Measurements from ENCODE around the gene GPHA2. TPM values are rescaled to one million over a fixed set of nuclear protein-coding genes. Genes with fewer than 3 reads are reported as not detected.

Gene GPHA2
- total RNA-seq, 1 donor from 2014 or later: not detected

GRCh38 chr11:64930340-64930739 is 5.4 kb downstream of the GPHA2 start:
- no peak for DNase-seq (ENCODE audit: low read depth)

GRCh38 chr11:64929625-64930024 is 6.1 kb downstream of the GPHA2 start:
- DNase-seq (ENCODE audit: low read depth): no peak

- DNase-seq (ENCODE audit: low read depth): no peak
These were observed 6.7 kb downstream of the GPHA2 start for GRCh38 chr11:64928957-64929356.

- no peak for DNase-seq (ENCODE audit: low read depth)
These were observed 9.0 kb downstream of the GPHA2 start for GRCh38 chr11:64926689-64927088.

GRCh38 chr11:64925536-64926436 is 9.9 kb downstream of the GPHA2 start:
- no peak for DNase-seq (ENCODE audit: low read depth)

- DNase-seq (ENCODE audit: low read depth): no peak
These were observed 10.8 kb downstream of the GPHA2 start for GRCh38 chr11:64924910-64925284.

GRCh38 chr11:64923944-64924909 is 11.5 kb downstream of the GPHA2 start, which contains the start of gene PPP2R5B:
PPP2R5B (plus strand) TSS chr11:64924689; CDS start chr11:64925735, 1,046 bp downstream.
- peak; percentile 93 for DNase-seq (ENCODE audit: low read depth)

GRCh38 chr11:64923151-64923661 is 12.5 kb downstream of the GPHA2 start:
- no peak for DNase-seq (ENCODE audit: low read depth)

GRCh38 chr11:64921384-64921783 is 14.3 kb downstream of the GPHA2 start:
- DNase-seq (ENCODE audit: low read depth): no peak

GRCh38 chr11:64920124-64920523 is 15.6 kb downstream of the GPHA2 start:
- DNase-seq (ENCODE audit: low read depth): no peak

- no peak for DNase-seq (ENCODE audit: low read depth)
These were observed 16.1 kb downstream of the GPHA2 start for GRCh38 chr11:64919627-64920026.

GRCh38 chr11:64918017-64918416 is 17.7 kb downstream of the GPHA2 start:
- DNase-seq (ENCODE audit: low read depth): peak; percentile 61

GRCh38 chr11:64917663-64917995 is 18.1 kb downstream of the GPHA2 start:
- peak; percentile 1 for DNase-seq (ENCODE audit: low read depth)

GRCh38 chr11:64916775-64917662 is 18.7 kb downstream of the GPHA2 start, which contains the start of gene ATG2A:
ATG2A (minus strand) TSS chr11:64917209; CDS start chr11:64917135, 74 bp downstream.
- peak; percentile 100 for DNase-seq (ENCODE audit: low read depth)

- peak; percentile 53 for DNase-seq (ENCODE audit: low read depth)
These were observed 19.5 kb downstream of the GPHA2 start for GRCh38 chr11:64916040-64916774.

- DNase-seq (ENCODE audit: low read depth): no peak
These were observed 20.3 kb downstream of the GPHA2 start for GRCh38 chr11:64915376-64915887.

- DNase-seq (ENCODE audit: low read depth): no peak
These were observed 21.6 kb downstream of the GPHA2 start for GRCh38 chr11:64914123-64914522.

- DNase-seq (ENCODE audit: low read depth): no peak
These were observed 22.4 kb downstream of the GPHA2 start for GRCh38 chr11:64913171-64913727.

GRCh38 chr11:64911689-64912088 is 24.0 kb downstream of the GPHA2 start:
- no peak for DNase-seq (ENCODE audit: low read depth)

- DNase-seq (ENCODE audit: low read depth): no peak
These were observed 24.6 kb downstream of the GPHA2 start for GRCh38 chr11:64911142-64911541.
